CD4-positive, CD25-positive, alpha-beta regulatory T cell (primary cell): ENCODE results near the gene CAST. TPM values are rescaled to one million over a fixed set of nuclear protein-coding genes. Genes with fewer than 3 reads are reported as not detected.

Experiments used
- ATAC-seq, 2 donors: fragments of 150-1000 bp; cut with Tn5 transposase; one replicate each; pipeline ENCODE4 v1.10.0; 2021; ENCODE audit warnings: low read depth in 2 of 2, moderate number of reproducible peaks in 2 of 2, moderate library complexity in 1 of 2
- DNase-seq, 3 donors: peaks; one replicate each; pipeline versions ENCODE4 v3.0.0 to v3.0.0-alpha.2; 2012 to 2022; ENCODE audit warnings: mixed read lengths in 1 of 3
- H3K27ac ChIP-seq: one replicate; pipeline ENCODE4 v1.7.0; 2013; ENCODE audit warnings: mild to moderate bottlenecking, low read length; ENCODE audit not compliant: insufficient read depth, poor library complexity, severe bottlenecking
- H3K27me3 ChIP-seq: one replicate; pipeline ENCODE4 v1.7.0; 2013; ENCODE audit warnings: low read length; ENCODE audit not compliant: control insufficient read depth, insufficient read depth
- H3K36me3 ChIP-seq: one replicate; pipeline ENCODE4 v1.7.0; 2013; ENCODE audit warnings: mild to moderate bottlenecking, low read length, moderate library complexity; ENCODE audit not compliant: control insufficient read depth, insufficient read depth
- H3K4me1 ChIP-seq: 2 replicates; pipeline ENCODE4 v1.7.0; 2013; ENCODE audit warnings: mild to moderate bottlenecking, low read length; ENCODE audit not compliant: insufficient read depth, control insufficient read depth, poor library complexity, severe bottlenecking
- H3K4me3 ChIP-seq: one replicate; pipeline ENCODE4 v1.7.0; 2013; ENCODE audit warnings: low read depth, mild to moderate bottlenecking, low read length, moderate library complexity
- H3K9me3 ChIP-seq, 2 experiments: 1 replicate in 1 of 2; 2 replicates in 1 of 2; pipeline ENCODE4 v1.7.0; 2013; ENCODE audit warnings: low read length in 2 of 2, mild to moderate bottlenecking in 1 of 2, moderate library complexity in 1 of 2; ENCODE audit not compliant: control insufficient read depth in 2 of 2
- H3K27ac Mint-ChIP-seq, 3 donors: one replicate each; pipeline ENCODE4 v1.8.0; 2020 to 2022; ENCODE audit warnings: mild to moderate bottlenecking in 3 of 3, mixed read lengths in 3 of 3, moderate library complexity in 2 of 3
- H3K27me3 Mint-ChIP-seq: one replicate; pipeline ENCODE4 v1.8.0; 2022; ENCODE audit warnings: mild to moderate bottlenecking, mixed read lengths
- H3K36me3 Mint-ChIP-seq: one replicate; pipeline ENCODE4 v1.8.0; 2020; ENCODE audit warnings: mixed read lengths
- H3K4me1 Mint-ChIP-seq, 4 donors: one replicate each; pipeline ENCODE4 v1.8.0; 2020 to 2022; ENCODE audit warnings: mixed read lengths in 4 of 4, mild to moderate bottlenecking in 1 of 4
- H3K4me3 Mint-ChIP-seq, 4 donors: one replicate each; pipeline ENCODE4 v1.8.0; 2020 to 2022; ENCODE audit warnings: mild to moderate bottlenecking in 4 of 4, mixed read lengths in 4 of 4, moderate library complexity in 3 of 4
- H3K9me3 Mint-ChIP-seq, 7 donors: one replicate each; pipeline ENCODE4 v1.8.0; 2020 to 2022; ENCODE audit warnings: mixed read lengths in 7 of 7, mild to moderate bottlenecking in 3 of 7, moderate library complexity in 2 of 7
- polyA plus RNA-seq, 4 donors: library from polyadenylated mRNA; unstranded; fragments of 300-500 nt; fragmentation: Illumina TruSeq; gene quantifications; one replicate each; pipeline ENCODE4 v1.2.3, GENCODE V29; 2021
- total RNA-seq: library from RNA; stranded (reverse); gene quantifications from one replicate; pipeline ENCODE4 v1.2.3, GENCODE V29; 2022

Gene CAST
- total and polyA plus RNA-seq, 5 donors from 2014 or later, result 37.8 to 374 (median 48.2) TPM

DNA sequence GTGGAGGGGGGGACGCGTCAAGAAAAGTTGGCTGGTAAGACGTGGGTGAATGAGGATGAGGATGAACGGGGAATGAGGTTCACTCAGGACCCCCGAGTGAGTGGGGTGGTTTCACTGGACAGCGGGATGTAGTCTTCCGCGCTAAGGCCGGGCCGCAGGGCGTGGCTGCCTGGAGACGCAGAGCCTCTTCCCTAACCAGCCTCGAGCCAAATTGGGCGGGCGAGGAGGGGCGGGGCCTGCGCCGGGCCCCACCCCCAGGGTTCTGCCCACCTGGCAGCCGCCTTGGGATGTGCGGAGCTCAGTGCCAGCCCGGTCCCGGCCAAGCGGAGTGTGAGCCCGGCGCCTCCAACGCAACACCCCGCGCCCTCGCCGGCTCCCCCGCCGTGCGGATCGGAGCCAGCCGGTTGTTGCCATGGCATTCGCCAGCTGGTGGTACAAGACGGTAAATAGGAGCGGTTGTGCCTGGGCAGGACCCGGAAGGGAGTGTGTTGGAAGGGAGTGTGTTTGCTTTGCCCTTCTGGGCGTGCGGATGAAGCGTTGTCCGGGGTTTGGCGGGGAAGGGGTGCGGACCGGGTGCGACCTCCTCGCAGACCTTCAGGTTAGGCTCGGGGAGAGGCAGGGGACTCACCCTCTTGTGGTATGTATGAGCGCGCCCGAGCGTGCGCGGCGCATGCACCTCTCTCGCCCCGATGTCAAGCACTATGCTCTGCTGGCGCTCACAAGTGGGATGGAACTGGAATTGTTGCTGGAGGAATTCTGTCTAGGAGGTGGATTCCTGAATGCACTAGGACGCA lies 746 bp downstream of the CAST start:
- Mint-ChIP-seq H3K4me3 (peak overlapping the region; percentile 96 to 99 (median 98)), H3K27ac (peak overlapping the region; percentile 91 to 98 (median 95)), H3K36me3 (no peaks in the 10 kb centered on the region), H3K9me3 (no peaks in the 10 kb centered on the region), H3K27me3 (peaks cover 5% of the 10 kb centered on the region), H3K4me1 (peaks cover 34 to 62% (median 45%) of the 10 kb centered on the region in 4 donors)
- no peaks in the 10 kb centered on the region for H3K27me3 ChIP-seq
- DNase-seq, result peak; percentile 81 to 88 (median 83)
- no peaks in the 10 kb centered on the region for H3K36me3 ChIP-seq
- peak; percentile 70 to 76 for ATAC-seq
- H3K4me3 ChIP-seq, result peak overlapping the region; percentile 78
- H3K27ac ChIP-seq, result peak overlapping the region; percentile 92
- no peaks in the 10 kb centered on the region for H3K9me3 ChIP-seq
- peaks cover 47% of the 10 kb centered on the region for H3K4me1 ChIP-seq

DNA sequence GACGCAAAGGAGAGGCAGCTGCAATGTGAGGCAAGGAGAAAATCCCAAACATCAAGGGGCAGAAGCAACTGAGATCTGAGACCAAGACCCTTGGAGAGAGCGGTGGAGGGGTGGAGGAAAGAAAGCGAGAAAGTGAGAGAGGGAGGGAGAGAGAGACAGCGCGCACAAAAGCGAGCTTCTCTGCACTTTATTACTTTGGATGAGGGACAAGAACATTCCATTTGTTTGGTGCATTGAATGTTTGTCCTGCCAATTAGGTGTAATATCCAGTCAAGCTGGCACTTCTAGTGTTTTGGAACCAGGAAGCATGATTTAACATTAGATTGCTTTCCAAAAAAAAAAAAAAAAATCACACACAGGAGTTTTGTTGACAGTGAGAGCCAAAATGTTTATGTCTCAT lies 1.4 kb downstream of the CAST start:
- no peaks in the 10 kb centered on the region for H3K9me3 Mint-ChIP-seq
- peaks cover 5% of the 10 kb centered on the region for H3K27me3 Mint-ChIP-seq
- H3K4me3 ChIP-seq, result peak overlapping the region; percentile 76
- no peaks in the 10 kb centered on the region for H3K9me3 ChIP-seq
- no peaks in the 10 kb centered on the region for H3K36me3 Mint-ChIP-seq
- H3K27ac Mint-ChIP-seq, result peak overlapping the region; percentile 79 to 98 (median 95)
- DNase-seq (peak in 1 of 3 donors; percentile 9), ATAC-seq (no peak)
- peaks cover 47% of the 10 kb centered on the region for H3K4me1 ChIP-seq
- H3K4me3 Mint-ChIP-seq, result peak overlapping the region; percentile 96 to 99 (median 98)
- H3K36me3 ChIP-seq, result no peaks in the 10 kb centered on the region
- peak overlapping the region; percentile 92 for H3K27ac ChIP-seq
- peaks cover 41 to 69% (median 52%) of the 10 kb centered on the region in 4 donors for H3K4me1 Mint-ChIP-seq
- H3K27me3 ChIP-seq, result no peaks in the 10 kb centered on the region

DNA sequence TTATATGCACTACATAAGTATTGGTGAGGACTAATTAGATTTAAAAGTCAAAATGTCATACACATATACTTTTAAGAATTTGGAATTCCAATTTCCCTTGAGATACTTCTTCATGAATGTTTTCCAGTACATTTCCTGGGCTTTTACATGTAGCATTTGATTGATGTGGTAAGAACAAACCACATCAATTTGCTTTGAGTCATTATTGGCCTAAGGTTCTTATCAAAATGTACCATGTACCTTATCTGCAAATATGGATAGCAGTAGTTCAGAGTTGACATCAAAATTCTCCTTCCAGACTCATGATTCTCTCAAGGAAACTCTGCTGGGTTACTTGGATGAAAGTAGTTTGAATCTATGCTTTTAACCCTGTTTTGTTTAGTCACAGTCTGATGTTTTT lies 2.5 kb downstream of the CAST start:
- peak in 2 of 3 donors; percentile 33 to 40 for DNase-seq

DNA sequence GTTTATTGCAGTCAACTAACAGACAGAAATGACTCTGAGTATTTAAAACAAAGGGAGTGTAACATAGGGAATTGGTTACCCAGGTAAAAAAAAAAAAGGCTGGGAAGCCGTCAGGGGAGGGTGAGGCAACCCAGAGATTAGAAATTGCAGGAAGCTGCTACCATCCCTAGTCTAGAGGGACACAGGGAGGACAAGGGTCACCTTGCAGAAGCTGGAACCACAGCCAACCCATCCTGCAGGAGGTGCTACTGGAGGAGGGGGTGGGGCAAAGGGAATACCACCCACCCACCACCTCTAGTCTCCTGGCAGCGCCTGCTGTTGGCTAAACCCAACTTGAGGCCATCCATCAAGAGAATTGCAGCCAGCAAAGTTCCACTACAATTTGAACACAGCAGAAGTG lies 6.5 kb downstream of the CAST start:
- Histone ChIP-seq H3K27me3 (no peaks in the 10 kb centered on the region), H3K4me1 (peaks cover 24% of the 10 kb centered on the region), H3K27ac (no peak overlapping the region), H3K4me3 (no peak overlapping the region), H3K9me3 (no peaks in the 10 kb centered on the region), H3K36me3 (peaks cover 4% of the 10 kb centered on the region)
- Mint-ChIP-seq H3K9me3 (no peaks in the 10 kb centered on the region), H3K27ac (no peak overlapping the region), H3K4me1 (peaks cover 51 to 77% (median 60%) of the 10 kb centered on the region in 4 donors), H3K36me3 (peaks cover 10% of the 10 kb centered on the region), H3K4me3 (no peak overlapping the region), H3K27me3 (no peaks in the 10 kb centered on the region)
- ATAC-seq, result no peak
- DNase-seq, result no peak

More for the DNA sequence above, 2.5 kb downstream of the CAST start:
- Mint-ChIP-seq H3K36me3 (no peaks in the 10 kb centered on the region), H3K4me3 (peak overlapping the region in 3 of 4 donors; percentile 57 to 99 (median 77)), H3K4me1 (peaks cover 43 to 75% (median 55%) of the 10 kb centered on the region in 4 donors), H3K27ac (peak overlapping the region in 2 of 3 donors; percentile 16 to 66), H3K9me3 (no peaks in the 10 kb centered on the region), H3K27me3 (peaks cover 5% of the 10 kb centered on the region)
- H3K27ac ChIP-seq, result peak overlapping the region; percentile 36
- no peaks in the 10 kb centered on the region for H3K36me3 ChIP-seq
- peaks cover 47% of the 10 kb centered on the region for H3K4me1 ChIP-seq
- H3K4me3 ChIP-seq, result peak overlapping the region; percentile 76
- no peaks in the 10 kb centered on the region for H3K27me3 ChIP-seq
- ATAC-seq, result no peak
- H3K9me3 ChIP-seq, result no peaks in the 10 kb centered on the region

DNA sequence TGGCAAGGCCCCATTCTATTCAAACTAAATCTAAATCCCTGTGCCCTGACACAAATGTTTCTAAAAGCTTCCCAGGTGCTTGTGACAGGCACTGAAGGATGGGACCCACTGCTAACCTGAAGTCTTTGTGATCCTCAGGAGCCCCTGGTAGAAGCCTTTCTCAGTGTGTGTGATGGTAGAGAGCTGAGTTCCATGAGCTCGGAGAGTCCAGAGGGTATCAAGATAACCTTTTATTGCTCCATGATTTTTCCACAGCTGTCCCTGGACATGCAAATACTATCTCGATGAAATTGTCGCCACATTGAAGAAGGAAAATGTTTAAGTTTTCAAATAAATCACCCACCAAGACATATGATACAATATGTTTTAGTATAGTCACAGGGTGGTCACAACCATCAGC lies 7.7 kb downstream of the CAST start:
- Mint-ChIP-seq H3K4me1 (peaks cover 44 to 69% (median 51%) of the 10 kb centered on the region in 4 donors), H3K27me3 (no peaks in the 10 kb centered on the region), H3K27ac (no peak overlapping the region), H3K9me3 (no peaks in the 10 kb centered on the region), H3K4me3 (no peak overlapping the region), H3K36me3 (peaks cover 10% of the 10 kb centered on the region)
- ATAC-seq (no peak), DNase-seq (no peak)
- Histone ChIP-seq H3K4me1 (peaks cover 12% of the 10 kb centered on the region), H3K4me3 (no peak overlapping the region), H3K27me3 (no peaks in the 10 kb centered on the region), H3K27ac (no peak overlapping the region), H3K9me3 (no peaks in the 10 kb centered on the region), H3K36me3 (peaks cover 4% of the 10 kb centered on the region)

DNA sequence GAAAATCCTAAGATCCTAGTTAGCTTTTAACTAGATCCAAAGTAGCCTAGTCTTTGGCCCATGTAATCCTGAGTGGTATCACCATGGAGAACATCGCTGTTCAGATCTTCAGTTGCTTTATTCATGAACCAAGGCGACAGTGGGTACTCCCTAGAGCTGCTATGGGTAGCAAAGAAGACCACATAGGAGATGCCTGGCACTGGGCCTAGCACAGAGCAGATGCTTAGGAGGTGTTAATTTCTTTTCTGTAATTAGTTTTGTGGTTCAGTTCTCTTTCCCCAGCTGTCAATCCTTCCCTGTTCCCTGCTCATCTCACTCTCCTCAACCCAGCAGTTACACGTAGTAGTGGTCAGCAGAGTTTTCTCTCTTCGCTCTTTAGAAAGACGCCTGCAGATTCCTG lies 9.3 kb downstream of the CAST start:
- Histone ChIP-seq H3K4me3 (no peak overlapping the region), H3K4me1 (peaks cover under 1% of the 10 kb centered on the region), H3K27me3 (no peaks in the 10 kb centered on the region), H3K9me3 (no peaks in the 10 kb centered on the region), H3K27ac (no peak overlapping the region), H3K36me3 (peaks cover 13% of the 10 kb centered on the region)
- no peak for DNase-seq
- Mint-ChIP-seq H3K27me3 (no peaks in the 10 kb centered on the region), H3K4me1 (peaks cover 41 to 71% (median 49%) of the 10 kb centered on the region in 4 donors), H3K27ac (peak overlapping the region in 2 of 3 donors; percentile 13 to 29), H3K36me3 (peaks cover 16% of the 10 kb centered on the region), H3K4me3 (peak overlapping the region in 1 of 4 donors; percentile 47), H3K9me3 (no peaks in the 10 kb centered on the region)
- no peak for ATAC-seq

DNA sequence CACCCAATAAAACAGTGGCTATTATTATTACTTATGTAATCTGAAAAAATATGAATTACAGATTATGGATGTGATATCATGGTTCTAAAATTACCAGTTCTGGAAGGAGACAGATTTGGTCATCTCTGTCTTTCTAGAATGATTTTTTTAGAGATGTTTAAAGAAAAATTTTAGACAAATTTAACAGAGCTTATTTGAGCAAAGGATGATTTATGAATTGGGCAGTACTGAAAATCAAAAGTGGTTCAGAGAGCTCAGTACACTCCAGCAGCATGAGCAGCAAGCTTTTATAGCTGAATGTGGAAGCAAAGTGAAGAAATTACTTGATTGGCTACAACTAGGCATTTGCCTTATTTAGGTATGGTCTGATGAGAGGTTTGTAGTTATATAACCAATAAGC lies 11.0 kb downstream of the CAST start:
- H3K4me3 Mint-ChIP-seq, result no peak overlapping the region
- no peaks in the 10 kb centered on the region for H3K9me3 Mint-ChIP-seq
- H3K9me3 ChIP-seq, result no peaks in the 10 kb centered on the region
- no peak overlapping the region for H3K27ac Mint-ChIP-seq
- peaks cover 29 to 57% (median 44%) of the 10 kb centered on the region in 4 donors for H3K4me1 Mint-ChIP-seq
- no peaks in the 10 kb centered on the region for H3K27me3 ChIP-seq
- ATAC-seq (no peak), DNase-seq (no peak)
- H3K4me3 ChIP-seq, result no peak overlapping the region
- no peaks in the 10 kb centered on the region for H3K4me1 ChIP-seq
- H3K27ac ChIP-seq, result peak overlapping the region; percentile 27
- peaks cover 20% of the 10 kb centered on the region for H3K36me3 ChIP-seq
- peaks cover 20% of the 10 kb centered on the region for H3K36me3 Mint-ChIP-seq
- no peaks in the 10 kb centered on the region for H3K27me3 Mint-ChIP-seq
